Measurements from ENCODE around the gene BTNL9.
"Not testable (repeated sequence)": the region's sequence is repeated elsewhere in the genome, so short reads cannot be mapped to it uniquely, and the experiment has no call there.

Gene BTNL9

GRCh38 chr5:181005791-181006190 lies 34.3 kb upstream of the BTNL9 start:
- H3K27ac ChIP-seq (ENCODE audit: low read length): no peak overlapping the region
- H3K4me2 ChIP-seq (ENCODE audit: low read depth, low read length): no peak overlapping the region
- no peaks in the 10 kb centered on the region for H3F3A ChIP-seq (ENCODE audit: insufficient read depth, low read length)
- no peaks in the 10 kb centered on the region for H3K79me2 ChIP-seq (ENCODE audit: low read length)
- H3K9me3 ChIP-seq (replicated peaks; ENCODE audit: insufficient read depth, low read length): no peaks in the 10 kb centered on the region
- H3K4me3 ChIP-seq (ENCODE audit: low read length): no peak overlapping the region
- H3K27me3 ChIP-seq (replicated peaks; ENCODE audit: insufficient read depth, low read length): no peaks in the 10 kb centered on the region
- no peak overlapping the region for H3K9ac ChIP-seq (ENCODE audit: low read length)
- no peaks in the 10 kb centered on the region for H3K9me2 ChIP-seq (replicated peaks; ENCODE audit: insufficient read depth, low read length)
- no peak for DNase-seq
- no peaks in the 10 kb centered on the region for H3K36me3 ChIP-seq (replicated peaks; ENCODE audit: insufficient read depth, low read length)
- no peaks in the 10 kb centered on the region for H4K20me1 ChIP-seq (ENCODE audit: insufficient read depth, low read length)
- TF ChIP-seq EZH2 (optimal IDR thresholded peaks at IDR 0.05; ENCODE audit: low read depth, low read length) (no peak), CTCF (IDR thresholded peaks at IDR 0.05; ENCODE audit: low read length) (no peak), EZH2phosphoT487 (IDR thresholded peaks at IDR 0.05; ENCODE audit: low read length) (no peak)
- no peak overlapping the region for H2AFZ ChIP-seq (ENCODE audit: low read length)
- H3K4me1 ChIP-seq (ENCODE audit: low read length): no peaks in the 10 kb centered on the region

- no peaks in the 10 kb centered on the region for H3K27me3 ChIP-seq (replicated peaks; ENCODE audit: insufficient read depth, low read length)
- no peaks in the 10 kb centered on the region for H3F3A ChIP-seq (ENCODE audit: insufficient read depth, low read length)
- no peak overlapping the region for H3K9ac ChIP-seq (ENCODE audit: low read length)
- H3K9me2 ChIP-seq (replicated peaks; ENCODE audit: insufficient read depth, low read length): no peaks in the 10 kb centered on the region
- H3K4me3 ChIP-seq (ENCODE audit: low read length): no peak overlapping the region
- no peak for TF ChIP-seq CTCF (IDR thresholded peaks at IDR 0.05; ENCODE audit: low read length)
- no peak for TF ChIP-seq EZH2phosphoT487 (IDR thresholded peaks at IDR 0.05; ENCODE audit: low read length)
- no peak for TF ChIP-seq EZH2 (optimal IDR thresholded peaks at IDR 0.05; ENCODE audit: low read depth, low read length)
- no peak overlapping the region for H3K4me2 ChIP-seq (ENCODE audit: low read depth, low read length)
- H3K9me3 ChIP-seq (replicated peaks; ENCODE audit: insufficient read depth, low read length): no peaks in the 10 kb centered on the region
- no peak overlapping the region for H2AFZ ChIP-seq (ENCODE audit: low read length)
- no peaks in the 10 kb centered on the region for H3K36me3 ChIP-seq (replicated peaks; ENCODE audit: insufficient read depth, low read length)
- no peaks in the 10 kb centered on the region for H4K20me1 ChIP-seq (ENCODE audit: insufficient read depth, low read length)
- no peak overlapping the region for H3K27ac ChIP-seq (ENCODE audit: low read length)
- no peaks in the 10 kb centered on the region for H3K79me2 ChIP-seq (ENCODE audit: low read length)
- DNase-seq: no peak
- H3K4me1 ChIP-seq (ENCODE audit: low read length): no peaks in the 10 kb centered on the region
Observed at GRCh38 chr5:181008136-181008535, 31.9 kb upstream of the BTNL9 start.

DNA sequence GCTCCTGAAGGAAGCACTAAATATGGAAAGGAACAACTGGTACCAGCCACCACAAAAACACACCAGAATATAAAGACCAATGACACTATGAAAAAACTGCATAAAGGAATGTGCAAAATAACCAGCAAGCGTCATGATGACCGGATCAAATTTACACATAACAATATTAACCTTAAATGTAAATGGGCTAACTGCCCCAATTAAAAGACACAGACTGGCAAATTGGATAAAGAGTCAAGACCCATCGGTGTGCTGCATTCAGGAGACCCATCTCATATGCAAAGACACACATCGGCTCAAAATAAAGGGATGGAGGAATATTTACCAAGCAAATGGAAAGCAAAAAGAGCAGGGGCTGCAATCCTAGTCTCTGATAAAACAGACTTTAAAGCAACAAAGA lies 30.0 kb upstream of the BTNL9 start:
- DNase-seq; H3K27ac ChIP-seq (ENCODE audit: low read length); H3K9me3 ChIP-seq (replicated peaks; ENCODE audit: insufficient read depth, low read length); H3K4me2 ChIP-seq (ENCODE audit: low read depth, low read length); H3K9me2 ChIP-seq (replicated peaks; ENCODE audit: insufficient read depth, low read length); H3K4me1 ChIP-seq (ENCODE audit: low read length); H3K79me2 ChIP-seq (ENCODE audit: low read length); H3K27me3 ChIP-seq (replicated peaks; ENCODE audit: insufficient read depth, low read length); H4K20me1 ChIP-seq (ENCODE audit: insufficient read depth, low read length); H2AFZ ChIP-seq (ENCODE audit: low read length); H3K4me3 ChIP-seq (ENCODE audit: low read length); H3F3A ChIP-seq (ENCODE audit: insufficient read depth, low read length); H3K9ac ChIP-seq (ENCODE audit: low read length); H3K36me3 ChIP-seq (replicated peaks; ENCODE audit: insufficient read depth, low read length): not testable (repeated sequence)

DNA sequence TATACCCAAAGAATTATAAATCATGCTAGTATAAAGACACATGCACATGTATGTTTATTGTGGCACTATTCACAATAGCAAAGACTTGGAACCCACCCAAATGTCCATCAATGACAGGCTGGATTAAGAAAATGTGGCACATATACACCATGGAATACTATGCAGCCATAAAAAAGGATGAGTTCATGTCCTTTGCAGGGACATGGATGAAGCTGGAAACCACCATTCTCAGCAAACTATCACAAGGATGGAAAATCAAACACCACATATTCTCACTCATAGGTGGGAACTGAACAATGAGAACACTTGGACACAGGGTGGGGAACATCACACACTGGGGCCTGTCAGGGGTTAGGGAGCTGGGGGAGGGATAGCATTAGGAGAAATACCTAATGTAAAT lies 25.4 kb upstream of the BTNL9 start:
- not testable (repeated sequence) for H3K27ac ChIP-seq (ENCODE audit: low read length); H3K36me3 ChIP-seq (replicated peaks; ENCODE audit: insufficient read depth, low read length); H3K4me1 ChIP-seq (ENCODE audit: low read length); H3K4me2 ChIP-seq (ENCODE audit: low read depth, low read length); H3K9me3 ChIP-seq (replicated peaks; ENCODE audit: insufficient read depth, low read length); DNase-seq; H3K9me2 ChIP-seq (replicated peaks; ENCODE audit: insufficient read depth, low read length); H3K9ac ChIP-seq (ENCODE audit: low read length); H3K79me2 ChIP-seq (ENCODE audit: low read length); H2AFZ ChIP-seq (ENCODE audit: low read length); H3K27me3 ChIP-seq (replicated peaks; ENCODE audit: insufficient read depth, low read length); H3F3A ChIP-seq (ENCODE audit: insufficient read depth, low read length); H3K4me3 ChIP-seq (ENCODE audit: low read length); H4K20me1 ChIP-seq (ENCODE audit: insufficient read depth, low read length)

GRCh38 chr5:181017448-181017847 lies 22.6 kb upstream of the BTNL9 start:
- not testable (repeated sequence) for H2AFZ ChIP-seq (ENCODE audit: low read length); H3K27me3 ChIP-seq (replicated peaks; ENCODE audit: insufficient read depth, low read length); H3K27ac ChIP-seq (ENCODE audit: low read length); H3K9me2 ChIP-seq (replicated peaks; ENCODE audit: insufficient read depth, low read length); H4K20me1 ChIP-seq (ENCODE audit: insufficient read depth, low read length); H3K4me2 ChIP-seq (ENCODE audit: low read depth, low read length); H3K36me3 ChIP-seq (replicated peaks; ENCODE audit: insufficient read depth, low read length); DNase-seq; H3K9me3 ChIP-seq (replicated peaks; ENCODE audit: insufficient read depth, low read length); H3K4me1 ChIP-seq (ENCODE audit: low read length); H3K9ac ChIP-seq (ENCODE audit: low read length); H3F3A ChIP-seq (ENCODE audit: insufficient read depth, low read length); H3K4me3 ChIP-seq (ENCODE audit: low read length); H3K79me2 ChIP-seq (ENCODE audit: low read length)
